Trophoblast cell (in vitro differentiated cells and primary cell): ENCODE data around the gene ATP6V0A4.
"Not testable (repeated sequence)": the region's sequence is repeated elsewhere in the genome, so short reads cannot be mapped to it uniquely, and the experiment has no call there.

Experiments
- DNase-seq, 2 donors: peaks; one replicate each; pipeline ENCODE4 v3.0.0-alpha.2; 2016
- H2AFZ ChIP-seq: 2 replicates; pipeline ENCODE4 v1.6.1; 2013; ENCODE audit warnings: low read length, moderate library complexity, mild to moderate bottlenecking; ENCODE audit not compliant: insufficient read depth, poor library complexity
- H2AK5ac ChIP-seq: 2 replicates; pipeline ENCODE4 v1.6.1; 2013; ENCODE audit warnings: mild to moderate bottlenecking, low read length
- H2BK120ac ChIP-seq: 2 replicates; pipeline ENCODE4 v1.6.1; 2013; ENCODE audit warnings: low read length, mild to moderate bottlenecking, moderate library complexity; ENCODE audit not compliant: insufficient read depth, poor library complexity
- H2BK12ac ChIP-seq: 2 replicates; pipeline ENCODE4 v1.6.1; 2013; ENCODE audit warnings: mild to moderate bottlenecking, low read length, moderate library complexity
- H2BK5ac ChIP-seq: 2 replicates; pipeline ENCODE4 v1.6.1; 2013; ENCODE audit warnings: low read length, low read depth, moderate library complexity, mild to moderate bottlenecking; ENCODE audit not compliant: poor library complexity
- H3K14ac ChIP-seq: 2 replicates; pipeline ENCODE4 v1.6.1; 2013; ENCODE audit warnings: mild to moderate bottlenecking, low read length
- H3K18ac ChIP-seq: 2 replicates; pipeline ENCODE4 v1.6.1; 2013; ENCODE audit warnings: mild to moderate bottlenecking, low read length
- H3K23ac ChIP-seq: 2 replicates; pipeline ENCODE4 v1.6.1; 2013; ENCODE audit warnings: low read length
- H3K27ac ChIP-seq: 2 replicates; pipeline ENCODE4 v1.5.1; 2013; ENCODE audit warnings: low read depth, mild to moderate bottlenecking, inconsistent platforms, low read length, moderate library complexity
- H3K27me3 ChIP-seq: 2 replicates; pipeline ENCODE4 v1.6.1; 2013; ENCODE audit warnings: inconsistent platforms, mild to moderate bottlenecking, low read length, moderate library complexity; ENCODE audit not compliant: insufficient read depth
- H3K36me3 ChIP-seq, 2 experiments: 1 replicate in 1 of 2; 2 replicates in 1 of 2; pipeline ENCODE4 v1.6.1; 2013; ENCODE audit warnings: low read length in 2 of 2, mild to moderate bottlenecking in 2 of 2, moderate library complexity in 1 of 2; ENCODE audit not compliant: insufficient read depth in 2 of 2, control insufficient read depth in 1 of 2
- H3K4ac ChIP-seq: 2 replicates; pipeline ENCODE4 v1.6.1; 2013; ENCODE audit warnings: low read depth, mild to moderate bottlenecking, low read length, moderate library complexity
- H3K4me1 ChIP-seq, 2 experiments: 1 replicate in 1 of 2; 2 replicates in 1 of 2; pipeline ENCODE4 v1.6.1; 2013; ENCODE audit warnings: low read length in 2 of 2, mild to moderate bottlenecking in 2 of 2, moderate library complexity in 1 of 2; ENCODE audit not compliant: insufficient read depth in 2 of 2, control insufficient read depth in 1 of 2
- H3K4me2 ChIP-seq: 2 replicates; pipeline ENCODE4 v1.6.1; 2013; ENCODE audit warnings: inconsistent platforms, mild to moderate bottlenecking, low read length, moderate library complexity
- H3K4me3 ChIP-seq: 2 replicates; pipeline ENCODE4 v1.5.1; 2013; ENCODE audit warnings: mild to moderate bottlenecking, low read depth, low read length, inconsistent platforms
- H3K79me1 ChIP-seq: one replicate; pipeline ENCODE4 v1.6.1; 2013; ENCODE audit warnings: low read length
- H3K79me2 ChIP-seq: 2 replicates; pipeline ENCODE4 v1.6.1; 2013; ENCODE audit warnings: low read length, mild to moderate bottlenecking; ENCODE audit not compliant: control insufficient read depth, insufficient read depth, poor library complexity
- H3K9ac ChIP-seq: 2 replicates; pipeline ENCODE4 v1.6.1; 2013; ENCODE audit warnings: mild to moderate bottlenecking, low read length
- H3K9me3 ChIP-seq: 2 replicates; pipeline ENCODE4 v1.6.1; 2013; ENCODE audit warnings: low read depth, mild to moderate bottlenecking, control low read depth, inconsistent platforms, low read length; ENCODE audit not compliant: insufficient read depth
- H4K12ac ChIP-seq: 2 replicates; pipeline ENCODE4 v1.6.1; 2013; ENCODE audit warnings: low read depth, mild to moderate bottlenecking, low read length, moderate library complexity
- H4K8ac ChIP-seq: 2 replicates; pipeline ENCODE4 v1.6.1; 2013; ENCODE audit warnings: low read depth, mild to moderate bottlenecking, low read length, moderate library complexity
- H4K91ac ChIP-seq: one replicate; pipeline ENCODE4 v1.6.1; 2013; ENCODE audit warnings: low read depth, mild to moderate bottlenecking, low read length, moderate library complexity
- WGBS: extraction: QIAGEN DNeasy Blood & Tissue Kit; methylation state at CpG from one replicate; pipeline ENCODE4 v1.1.7; 2013; ENCODE audit warnings: missing lambda C conversion rate; ENCODE audit not compliant: insufficient read length, insufficient coverage; ENCODE audit errors: extremely low coverage; 5-methylcytosine and 5-hydroxymethylcytosine counted together

The ATP6V0A4 gene

GRCh38 chr7:138799336-138800000, 1.5 kb upstream of the ATP6V0A4 start:
- Histone ChIP-seq H3K27me3 (no peaks in the 10 kb centered on the region), H3K4me3 (no peak overlapping the region), H3K9ac (no peak overlapping the region), H2AK5ac (no peak overlapping the region), H3K23ac (no peak overlapping the region), H3K14ac (no peak overlapping the region), H3K4me1 (no peaks in the 10 kb centered on the region), H2BK12ac (no peak overlapping the region), H4K8ac (no peak overlapping the region), H2BK120ac (no peak overlapping the region), H3K4ac (no peak overlapping the region), H3K9me3 (no peaks in the 10 kb centered on the region), H3K18ac (no peak overlapping the region), H2BK5ac (no peak overlapping the region), H4K12ac (no peak overlapping the region), H3K4me2 (no peak overlapping the region), H3K79me1 (no peaks in the 10 kb centered on the region), H3K36me3 (no peaks in the 10 kb centered on the region), H2AFZ (no peak overlapping the region), H3K79me2 (no peaks in the 10 kb centered on the region), H4K91ac (no peak overlapping the region), H3K27ac (no peak overlapping the region)
- WGBS: no CpG with 5 or more reads among the region's 7 CpGs
- no peak for DNase-seq

GRCh38 chr7:138798836-138799235, 840 bp upstream of the ATP6V0A4 start:
- Histone ChIP-seq H3K79me2 (no peaks in the 10 kb centered on the region), H4K12ac (no peak overlapping the region), H3K36me3 (no peaks in the 10 kb centered on the region), H3K79me1 (no peaks in the 10 kb centered on the region), H3K9me3 (no peaks in the 10 kb centered on the region), H4K8ac (no peak overlapping the region), H2AFZ (no peak overlapping the region), H3K27ac (no peak overlapping the region), H2BK5ac (no peak overlapping the region), H3K9ac (no peak overlapping the region), H2AK5ac (no peak overlapping the region), H3K18ac (no peak overlapping the region), H3K14ac (no peak overlapping the region), H3K4ac (no peak overlapping the region), H3K4me3 (no peak overlapping the region), H3K4me2 (no peak overlapping the region), H3K23ac (no peak overlapping the region), H2BK120ac (no peak overlapping the region), H3K27me3 (no peaks in the 10 kb centered on the region), H2BK12ac (no peak overlapping the region), H3K4me1 (no peaks in the 10 kb centered on the region), H4K91ac (no peak overlapping the region)
- WGBS: no CpG with 5 or more reads among the region's 5 CpGs
- no peak for DNase-seq

- not testable (repeated sequence) for DNase-seq, H3K79me1 ChIP-seq
- whole genome bisulfite sequencing: no CpG with 5 or more reads among the region's 4 CpGs
Observed at GRCh38 chr7:138797046-138797445, 950 bp downstream of the ATP6V0A4 start.

GRCh38 chr7:138796038-138796615, 1.9 kb downstream of the ATP6V0A4 start:
- H3K4me3 ChIP-seq: no peak overlapping the region
- no CpG with 5 or more reads among the region's 9 CpGs for WGBS

More at GRCh38 chr7:138797046-138797445, 950 bp downstream of the ATP6V0A4 start:
- H2BK12ac ChIP-seq, H3K4me1 ChIP-seq, H4K8ac ChIP-seq, H2BK120ac ChIP-seq, H3K9me3 ChIP-seq, H3K27me3 ChIP-seq, H4K12ac ChIP-seq, H3K4me3 ChIP-seq, H2AK5ac ChIP-seq, H3K9ac ChIP-seq, H3K4ac ChIP-seq, H2BK5ac ChIP-seq, H3K4me2 ChIP-seq, H3K27ac ChIP-seq, H3K36me3 ChIP-seq, H3K14ac ChIP-seq, H3K79me2 ChIP-seq, H4K91ac ChIP-seq, H2AFZ ChIP-seq, H3K18ac ChIP-seq: not testable (repeated sequence)
- peak overlapping the region; percentile 17 for H3K23ac ChIP-seq

More at GRCh38 chr7:138796038-138796615, 1.9 kb downstream of the ATP6V0A4 start:
- H2BK120ac ChIP-seq: no peak overlapping the region
- no peak overlapping the region for H4K12ac ChIP-seq
- H4K8ac ChIP-seq: no peak overlapping the region
- H3K79me2 ChIP-seq: no peaks in the 10 kb centered on the region
- no peaks in the 10 kb centered on the region for H3K79me1 ChIP-seq
- no peak overlapping the region for H3K18ac ChIP-seq
- no peak overlapping the region for H2AK5ac ChIP-seq
- H2BK5ac ChIP-seq: no peak overlapping the region
- H4K91ac ChIP-seq: no peak overlapping the region
- H3K9me3 ChIP-seq: no peaks in the 10 kb centered on the region
- H2BK12ac ChIP-seq: no peak overlapping the region
- H2AFZ ChIP-seq: no peak overlapping the region
- no peak overlapping the region for H3K9ac ChIP-seq
- no peaks in the 10 kb centered on the region for H3K36me3 ChIP-seq
- H3K27me3 ChIP-seq: no peaks in the 10 kb centered on the region
- no peak overlapping the region for H3K14ac ChIP-seq
- no peak overlapping the region for H3K4ac ChIP-seq
- no peaks in the 10 kb centered on the region for H3K4me1 ChIP-seq
- no peak overlapping the region for H3K23ac ChIP-seq
- no peak for DNase-seq
- no peak overlapping the region for H3K27ac ChIP-seq
- no peak overlapping the region for H3K4me2 ChIP-seq
